IMR-90 (cell line): ENCODE data around the gene TRAPPC3L. TPM values are rescaled to one million over a fixed set of nuclear protein-coding genes. Genes with fewer than 3 reads are reported as not detected.

Source experiments
- ATAC-seq: fragments of 200-7000 bp; cut with Tn5 transposase; 2 replicates; pipeline ENCODE4 v1.9.1; 2020; ENCODE audit warnings: low read depth, mild to moderate bottlenecking, moderate library complexity
- BruUV-seq: library from RNA; stranded (reverse); fragments of 400-500 nt; replicated peaks from 2 replicates; lab custom pipeline; 2021; lab: Mats Ljungman, UMichigan
- CTCF ChIA-PET: fragments of 300-600 bp; formaldehyde crosslinking; extraction: SDS; loops from one replicate; lab custom pipeline; 2021; ENCODE audit warnings: antibody characterized with exemption; lab: Yijun Ruan, JAX
- POLR2A ChIA-PET: fragments of 300-600 bp; sonication (Branson Sonifier 250); formaldehyde crosslinking; loops from one replicate; lab custom pipeline; 2022; ENCODE audit warnings: antibody characterized with exemption; ENCODE audit not compliant: unreplicated experiment; lab: Charles Lee
- DNase-seq: peaks from one replicate; pipeline ENCODE4 v3.0.0; 2013
- H2AFZ ChIP-seq: replicated peaks from 2 replicates; pipeline ENCODE3; 2013; ENCODE audit warnings: low read length, mild to moderate bottlenecking; ENCODE audit not compliant: poor library complexity
- H2AK5ac ChIP-seq: 2 replicates; pipeline ENCODE4 v1.6.1; 2013; ENCODE audit warnings: low read depth, low read length, inconsistent platforms
- H2AK9ac ChIP-seq: replicated peaks from 2 replicates; pipeline ENCODE3; 2013; ENCODE audit warnings: mild to moderate bottlenecking, low read depth, low read length, moderate library complexity; ENCODE audit not compliant: poor library complexity
- H2BK120ac ChIP-seq: 2 replicates; pipeline ENCODE4 v1.6.1; 2013; ENCODE audit warnings: low read depth, low read length, inconsistent platforms
- H2BK15ac ChIP-seq: 3 replicates; pipeline ENCODE4 v1.6.1; 2013; ENCODE audit warnings: low read depth, low read length, inconsistent platforms
- H2BK20ac ChIP-seq: 2 replicates; pipeline ENCODE4 v1.6.1; 2013; ENCODE audit warnings: low read depth, mild to moderate bottlenecking, inconsistent platforms, low read length, moderate library complexity
- H2BK5ac ChIP-seq: 2 replicates; pipeline ENCODE4 v1.6.1; 2013; ENCODE audit warnings: mild to moderate bottlenecking, low read depth, low read length, inconsistent platforms; ENCODE audit not compliant: poor library complexity, severe bottlenecking
- H3K14ac ChIP-seq: replicated peaks from 2 replicates; pipeline ENCODE4 v1.6.1; 2013; ENCODE audit warnings: low read depth, low read length, inconsistent platforms
- H3K18ac ChIP-seq: 2 replicates; pipeline ENCODE4 v1.6.1; 2013; ENCODE audit warnings: low read depth, low read length, control low read depth
- H3K23ac ChIP-seq: 2 replicates; pipeline ENCODE4 v1.6.1; 2013; ENCODE audit warnings: low read depth, low read length, inconsistent platforms
- H3K27ac ChIP-seq: 2 replicates; pipeline ENCODE4 v1.5.1; 2013; ENCODE audit warnings: mild to moderate bottlenecking, control low read depth, low read length; ENCODE audit not compliant: insufficient read depth
- H3K27me3 ChIP-seq: 2 replicates; pipeline ENCODE4 v1.6.1; 2013; ENCODE audit warnings: low read length; ENCODE audit not compliant: control insufficient read depth, insufficient read depth
- H3K36me3 ChIP-seq: 2 replicates; pipeline ENCODE4 v1.6.1; 2013; ENCODE audit warnings: low read length, mixed read lengths; ENCODE audit not compliant: control insufficient read depth, insufficient read depth
- H3K4ac ChIP-seq: 2 replicates; pipeline ENCODE4 v1.6.1; 2013; ENCODE audit warnings: low read depth, low read length, inconsistent platforms
- H3K4me1 ChIP-seq: 2 replicates; pipeline ENCODE4 v1.6.1; 2013; ENCODE audit warnings: low read length, mixed read lengths; ENCODE audit not compliant: control insufficient read depth, insufficient read depth
- H3K4me2 ChIP-seq: 2 replicates; pipeline ENCODE4 v1.6.1; 2013; ENCODE audit warnings: low read depth, mild to moderate bottlenecking, control low read depth, low read length, moderate library complexity
- H3K4me3 ChIP-seq: 2 replicates; pipeline ENCODE4 v1.5.1; 2013; ENCODE audit warnings: low read depth, mild to moderate bottlenecking, control low read depth, low read length, moderate library complexity; ENCODE audit not compliant: insufficient read depth
- H3K56ac ChIP-seq: 2 replicates; pipeline ENCODE4 v1.6.1; 2013; ENCODE audit warnings: low read length, inconsistent platforms; ENCODE audit not compliant: insufficient read depth; ENCODE audit errors: extremely low read depth
- H3K79me1 ChIP-seq, 2 experiments: 2 replicates each; pipeline ENCODE4 v1.6.1; 2013; ENCODE audit warnings: low read length in 2 of 2, inconsistent platforms in 1 of 2, low read depth in 1 of 2
- H3K9ac ChIP-seq: 2 replicates; pipeline ENCODE4 v1.6.1; 2013; ENCODE audit warnings: low read depth, low read length, control low read depth
- H3K9me1 ChIP-seq: 2 replicates; pipeline ENCODE4 v1.6.1; 2013; ENCODE audit warnings: low read length, inconsistent platforms; ENCODE audit not compliant: insufficient read depth
- H3K9me3 ChIP-seq: 2 replicates; pipeline ENCODE4 v1.6.1; 2013; ENCODE audit warnings: low read length; ENCODE audit not compliant: control insufficient read depth, insufficient read depth
- H4K20me1 ChIP-seq: 2 replicates; pipeline ENCODE4 v1.6.1; 2013; ENCODE audit warnings: low read length, inconsistent platforms; ENCODE audit not compliant: insufficient read depth
- H4K5ac ChIP-seq: 2 replicates; pipeline ENCODE4 v1.6.1; 2013; ENCODE audit warnings: mild to moderate bottlenecking, low read depth, low read length, control low read depth
- H4K8ac ChIP-seq, 2 experiments: 2 replicates each; pipeline ENCODE4 v1.6.1; 2013; ENCODE audit warnings: low read depth in 2 of 2, low read length in 2 of 2, control low read depth in 1 of 2, inconsistent platforms in 1 of 2
- H4K91ac ChIP-seq: 2 replicates; pipeline ENCODE4 v1.6.1; 2013; ENCODE audit warnings: low read depth, low read length, inconsistent platforms; ENCODE audit not compliant: insufficient read depth
- MXI1 ChIP-seq: IDR thresholded peaks from 2 replicates; pipeline ENCODE4 v1.6.1; 2012; ENCODE audit warnings: low read depth, mild to moderate bottlenecking, low read length, moderate library complexity, borderline replicate concordance
- NFE2L2 ChIP-seq: fragments of 150-350 bp; IDR thresholded peaks from 2 replicates; pipeline ENCODE4 v1.6.1; 2016; ENCODE audit warnings: low read depth, mild to moderate bottlenecking, low read length
- POLR2A ChIP-seq: IDR thresholded peaks from 2 replicates; pipeline ENCODE4 v1.6.1; 2012; ENCODE audit warnings: mild to moderate bottlenecking, low read depth, low read length
- RCOR1 ChIP-seq: IDR thresholded peaks from 2 replicates; pipeline ENCODE4 v1.6.1; 2012; ENCODE audit warnings: mild to moderate bottlenecking, low read length, improper control_type of control experiment; ENCODE audit not compliant: insufficient replicate concordance
- WGBS, 2 experiments: methylation state at CpG; one replicate each; pipeline versions ENCODE4 v1.1.5 to v1.1.7; 2013; ENCODE audit warnings: missing lambda C conversion rate in 2 of 2; ENCODE audit not compliant: insufficient read length in 1 of 2; ENCODE audit errors: extremely low coverage in 2 of 2; 5-methylcytosine and 5-hydroxymethylcytosine counted together
- dilution Hi-C: fragments of 300-500 bp; cut with HindIII; formaldehyde crosslinking; loops from one replicate; pipeline ENCODE4 v1.14.3; 2018; ENCODE audit warnings: low sequenced_read_pairs; ENCODE audit not compliant: unreplicated experiment
- in situ Hi-C: fragments of 300-500 bp; cut with MboI; formaldehyde crosslinking; loops from 3 replicates; pipeline ENCODE4 v1.14.3; 2019; ENCODE audit warnings: low sequenced_read_pairs, inconsistent platforms, mixed read lengths
- intact Hi-C: fragments of 100-400 bp; cut with micrococcal nuclease; formaldehyde crosslinking; loops from 2 replicates; pipeline ENCODE4 v1.10.0; 2022
- polyA plus RNA-seq, 3 experiments: library from polyadenylated mRNA; depleted of rRNA; stranded (reverse); fragments of >200 nt; gene quantifications; 2 replicates each; pipeline ENCODE4 v1.2.3, GENCODE V29; 2012; ENCODE audit warnings: low replicate concordance in 1 of 3
- total RNA-seq: library from RNA; depleted of rRNA; stranded (reverse); fragments of >200 nt; gene quantifications from 2 replicates; pipeline ENCODE4 v1.2.3, GENCODE V29; 2012
- TF ChIP-seq, protein P1 (sequence below): conservative IDR thresholded peaks from 2 replicates; pipeline ENCODE4 v1.5.1; 2012; ENCODE audit warnings: mild to moderate bottlenecking, low read depth, low read length, improper control_type of control experiment

TRAPPC3L gene
- total and polyA plus RNA-seq, 2 of the 4 experiments (the other 2 are of a cell fraction) = 0.03 TPM; not detected in 1

DNA sequence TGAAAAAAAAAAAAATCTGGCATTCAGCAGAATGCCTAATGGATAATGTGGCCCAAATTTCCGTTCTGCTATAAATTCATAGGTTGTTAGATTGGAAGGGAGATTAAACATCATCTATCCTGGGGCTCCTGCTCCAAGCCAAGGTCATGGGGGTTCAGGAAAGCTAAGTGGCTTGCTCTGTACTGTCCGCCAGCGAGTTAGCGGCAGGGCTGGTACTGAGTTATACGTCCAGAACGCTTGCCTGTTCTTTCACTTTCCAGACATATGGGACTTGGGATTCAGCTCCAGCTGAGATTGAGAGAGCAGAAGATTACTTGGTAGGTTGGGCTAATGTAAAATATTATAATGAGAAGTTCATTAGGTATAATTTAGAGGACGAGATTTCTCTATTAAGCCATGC is 26.7 kb upstream of the TRAPPC3L start:
- no CpG with 5 or more reads among the region's 7 CpGs for WGBS, 2 experiments
- H4K20me1 ChIP-seq = peaks cover 3% of the 10 kb centered on the region; the same call in 1 of the 2 replicates
- no peak overlapping the region for H3K4ac ChIP-seq
- no peaks in the 10 kb centered on the region for H3K36me3 ChIP-seq
- H2BK15ac ChIP-seq = no peak overlapping the region
- TF ChIP-seq, protein P1, sequence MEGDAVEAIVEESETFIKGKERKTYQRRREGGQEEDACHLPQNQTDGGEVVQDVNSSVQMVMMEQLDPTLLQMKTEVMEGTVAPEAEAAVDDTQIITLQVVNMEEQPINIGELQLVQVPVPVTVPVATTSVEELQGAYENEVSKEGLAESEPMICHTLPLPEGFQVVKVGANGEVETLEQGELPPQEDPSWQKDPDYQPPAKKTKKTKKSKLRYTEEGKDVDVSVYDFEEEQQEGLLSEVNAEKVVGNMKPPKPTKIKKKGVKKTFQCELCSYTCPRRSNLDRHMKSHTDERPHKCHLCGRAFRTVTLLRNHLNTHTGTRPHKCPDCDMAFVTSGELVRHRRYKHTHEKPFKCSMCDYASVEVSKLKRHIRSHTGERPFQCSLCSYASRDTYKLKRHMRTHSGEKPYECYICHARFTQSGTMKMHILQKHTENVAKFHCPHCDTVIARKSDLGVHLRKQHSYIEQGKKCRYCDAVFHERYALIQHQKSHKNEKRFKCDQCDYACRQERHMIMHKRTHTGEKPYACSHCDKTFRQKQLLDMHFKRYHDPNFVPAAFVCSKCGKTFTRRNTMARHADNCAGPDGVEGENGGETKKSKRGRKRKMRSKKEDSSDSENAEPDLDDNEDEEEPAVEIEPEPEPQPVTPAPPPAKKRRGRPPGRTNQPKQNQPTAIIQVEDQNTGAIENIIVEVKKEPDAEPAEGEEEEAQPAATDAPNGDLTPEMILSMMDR = no peak
- TF ChIP-seq RCOR1 (no peak), NFE2L2 (no peak), MXI1 (peak; percentile 12; the same call in 1 of the 2 replicates), POLR2A (no peak)
- no peaks in the 10 kb centered on the region for H3K4me1 ChIP-seq
- no peaks in the 10 kb centered on the region for H3K9me3 ChIP-seq
- dilution Hi-C loops = no loop called here
- peak overlapping the region; percentile 79 for H3K9ac ChIP-seq
- intact Hi-C loops = loop anchor here (5.0 kb wide), 1 partner anchor 75 kb away; no protein-coding TSS in a partner anchor
- H3K9me1 ChIP-seq = no peaks in the 10 kb centered on the region
- H3K27ac ChIP-seq = peak overlapping the region; percentile 66
- peak overlapping the region; percentile 96 for H3K4me2 ChIP-seq
- no peak overlapping the region for H2AK9ac ChIP-seq
- no peak for ATAC-seq
- H3K27me3 ChIP-seq = no peaks in the 10 kb centered on the region
- H4K5ac ChIP-seq = no peak overlapping the region
- H2BK5ac ChIP-seq = peak overlapping the region; percentile 51
- peak; percentile 55 for DNase-seq
- H2BK20ac ChIP-seq = no peak overlapping the region
- H3K23ac ChIP-seq = peak overlapping the region; percentile 83
- peak overlapping the region; percentile 81 for H3K4me3 ChIP-seq
- H3K56ac ChIP-seq = peak overlapping the region; percentile 81; the same call in 1 of the 2 replicates
- ChIA-PET POLR2A (interaction anchor here (1.0 kb wide), 1 partner anchor 302 kb away, joined by 6 read pairs; no protein-coding TSS in a partner anchor), CTCF (interaction anchor here (0.7 to 1.6 kb wide), 6 partner anchors 11 to 327 kb away, joined by 3 to 9 read pairs (median 4); no protein-coding TSS in a partner anchor)
- no peak overlapping the region for H4K91ac ChIP-seq
- peaks cover 15 to 50% of the 10 kb centered on the region in 2 experiments for H3K79me1 ChIP-seq
- in situ Hi-C loops = no loop called here
- peak overlapping the region; percentile 18; the same call in 1 of the 2 replicates for H3K14ac ChIP-seq
- 0 out of 4 replicates have a peak overlapping the region, but pooled peaks of 1 of the 2 experiments have one; percentile 11 for H4K8ac ChIP-seq
- BruUV-seq = no TSS peak
- no peak overlapping the region for H2AK5ac ChIP-seq
- no peak overlapping the region for H2AFZ ChIP-seq
- H3K18ac ChIP-seq = no peak overlapping the region
- no peak overlapping the region for H2BK120ac ChIP-seq
